Dermis blood vessel endothelial cell (primary cell): ENCODE results near the gene CBR4. TPM values are rescaled to one million over a fixed set of nuclear protein-coding genes. Genes with fewer than 3 reads are reported as not detected.
"Not testable (repeated sequence)": the region's sequence is repeated elsewhere in the genome, so short reads cannot be mapped to it uniquely, and the experiment has no call there.

Source experiments
- DNase-seq: peaks from one replicate; pipeline ENCODE4 v3.0.0; 2010
- total RNA-seq: library from RNA; depleted of rRNA; stranded (reverse); fragments of >200 nt; gene quantifications from 2 replicates; pipeline ENCODE4 v1.2.3, GENCODE V29; 2014

Gene CBR4
- total RNA-seq, 1 donor from 2014 or later: 20.1 TPM

- DNase-seq: not testable (repeated sequence)
These were observed 17.0 kb downstream of the CBR4 start for GRCh38 chr4:168992952-168993482.

- DNase-seq: no peak
These were observed 28.1 kb downstream of the CBR4 start for GRCh38 chr4:168981942-168982341.

- DNase-seq: peak; percentile 32
These were observed 28.6 kb downstream of the CBR4 start for GRCh38 chr4:168981460-168981859.

- no peak for DNase-seq
These were observed 30.7 kb downstream of the CBR4 start for GRCh38 chr4:168979338-168979737.

GRCh38 chr4:168978001-168978700 is 31.9 kb downstream of the CBR4 start:
- DNase-seq: no peak

- DNase-seq: no peak
These were observed 37.5 kb downstream of the CBR4 start for GRCh38 chr4:168972596-168972995.

- no peak for DNase-seq
These were observed 49.3 kb downstream of the CBR4 start for GRCh38 chr4:168960716-168961115.

- DNase-seq: no peak
These were observed 54.4 kb downstream of the CBR4 start for GRCh38 chr4:168955674-168956073.

GRCh38 chr4:168952821-168953246 is 57.2 kb downstream of the CBR4 start:
- not testable (repeated sequence) for DNase-seq

- DNase-seq: no peak
These were observed 64.8 kb downstream of the CBR4 start for GRCh38 chr4:168945291-168945690.

- no peak for DNase-seq
These were observed 67.1 kb downstream of the CBR4 start for GRCh38 chr4:168942985-168943384.
